ENCODE data around the gene SOBP.

DNA sequence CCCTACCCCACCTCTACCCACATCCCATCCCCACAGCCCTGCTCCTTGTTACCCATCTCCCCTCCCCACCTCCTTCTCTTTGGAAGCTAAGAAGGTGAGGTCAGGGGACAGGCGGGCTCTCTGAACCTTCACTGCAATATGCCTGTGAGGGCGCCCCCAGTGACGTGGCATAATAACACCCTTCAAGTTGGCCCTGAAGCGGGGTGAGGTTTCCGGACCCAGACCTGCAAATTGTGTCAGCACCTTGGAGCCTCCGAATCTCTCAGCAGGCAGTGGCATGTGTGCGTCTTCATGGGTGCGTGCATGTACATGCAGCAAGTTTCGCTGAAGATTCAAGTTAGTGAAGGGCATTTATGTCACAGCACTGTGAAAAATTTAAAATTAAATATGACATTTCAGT, 114.6 kb downstream of the SOBP start:
- TF ChIP-seq, protein P1, sequence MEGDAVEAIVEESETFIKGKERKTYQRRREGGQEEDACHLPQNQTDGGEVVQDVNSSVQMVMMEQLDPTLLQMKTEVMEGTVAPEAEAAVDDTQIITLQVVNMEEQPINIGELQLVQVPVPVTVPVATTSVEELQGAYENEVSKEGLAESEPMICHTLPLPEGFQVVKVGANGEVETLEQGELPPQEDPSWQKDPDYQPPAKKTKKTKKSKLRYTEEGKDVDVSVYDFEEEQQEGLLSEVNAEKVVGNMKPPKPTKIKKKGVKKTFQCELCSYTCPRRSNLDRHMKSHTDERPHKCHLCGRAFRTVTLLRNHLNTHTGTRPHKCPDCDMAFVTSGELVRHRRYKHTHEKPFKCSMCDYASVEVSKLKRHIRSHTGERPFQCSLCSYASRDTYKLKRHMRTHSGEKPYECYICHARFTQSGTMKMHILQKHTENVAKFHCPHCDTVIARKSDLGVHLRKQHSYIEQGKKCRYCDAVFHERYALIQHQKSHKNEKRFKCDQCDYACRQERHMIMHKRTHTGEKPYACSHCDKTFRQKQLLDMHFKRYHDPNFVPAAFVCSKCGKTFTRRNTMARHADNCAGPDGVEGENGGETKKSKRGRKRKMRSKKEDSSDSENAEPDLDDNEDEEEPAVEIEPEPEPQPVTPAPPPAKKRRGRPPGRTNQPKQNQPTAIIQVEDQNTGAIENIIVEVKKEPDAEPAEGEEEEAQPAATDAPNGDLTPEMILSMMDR (IDR thresholded peaks at IDR 0.05; ENCODE audit: low read depth, low read length), result no peak
- no peak for TF ChIP-seq EZH2phosphoT487 (IDR thresholded peaks at IDR 0.05; ENCODE audit: low read depth)
